HepG2 (cell line): Measurements from ENCODE around the gene CERS5. TPM values are rescaled to one million over a fixed set of nuclear protein-coding genes. Genes with fewer than 3 reads are reported as not detected.

ENCODE experiments used
- CREB3 ChIP-seq: sonication (generic); formaldehyde crosslinking; IDR thresholded peaks from 2 replicates; pipeline ENCODE4 v1.5.0; 2020; ENCODE audit warnings: missing genetic modification reagents
- ESRRA ChIP-seq: sonication (generic); formaldehyde crosslinking; IDR thresholded peaks from 2 replicates; pipeline ENCODE4 v1.5.1; 2020; ENCODE audit warnings: mild to moderate bottlenecking, low read depth, missing genetic modification reagents
- ISL2 ChIP-seq: sonication (generic); formaldehyde crosslinking; IDR thresholded peaks from 2 replicates; pipeline ENCODE4 v1.5.0; 2020; ENCODE audit warnings: missing genetic modification reagents
- MEIS1 ChIP-seq: sonication (generic); formaldehyde crosslinking; IDR thresholded peaks from 2 replicates; pipeline ENCODE4 v1.9.0; 2021; ENCODE audit warnings: mild to moderate bottlenecking, missing genetic modification reagents, moderate library complexity, borderline replicate concordance
- NRL ChIP-seq: sonication (generic); formaldehyde crosslinking; IDR thresholded peaks from 2 replicates; pipeline ENCODE4 v1.5.0; 2020; ENCODE audit warnings: missing genetic modification reagents, mild to moderate bottlenecking, moderate library complexity, borderline replicate concordance
- TP53 ChIP-seq: sonication (generic); formaldehyde crosslinking; conservative IDR thresholded peaks from 2 replicates; pipeline ENCODE4 v1.4.0; 2020; ENCODE audit warnings: missing genetic modification reagents
- ZBTB42 ChIP-seq: sonication (generic); formaldehyde crosslinking; IDR thresholded peaks from 2 replicates; pipeline ENCODE4 v1.5.0; 2020; ENCODE audit warnings: mild to moderate bottlenecking, missing genetic modification reagents
- ZKSCAN8 ChIP-seq: IDR thresholded peaks from 2 replicates; pipeline ENCODE4 v1.6.1; 2016; ENCODE audit warnings: borderline replicate concordance, missing genetic modification reagents, missing compliant biosample characterization
- polyA plus RNA-seq, 8 experiments: library from polyadenylated mRNA; depleted of rRNA in 3 of 8; stranded (reverse) in 7 of 8; unstranded in 1 of 8; fragments of >200 nt; fragmentation: Illumina TruSeq in 4 of 8; extraction: Trizol in 4 of 8; gene quantifications; 2 replicates each; pipeline versions ENCODE4 v1.2.1 to v1.2.3, GENCODE V29; 2011 to 2016; ENCODE audit warnings: low read depth in 4 of 8, missing spikeins in 1 of 8, mixed read lengths in 1 of 8; ENCODE audit not compliant: insufficient read depth in 1 of 8
- total RNA-seq, 5 experiments: library from RNA; depleted of rRNA; stranded (reverse); fragments of >200 nt; fragmentation: Illumina TruSeq; extraction: Trizol; gene quantifications; 2 replicates each; pipeline ENCODE4 v1.2.3, GENCODE V29; 2016; ENCODE audit warnings: low read depth in 1 of 5
- TF ChIP-seq, protein P1 (sequence below): sonication (generic); formaldehyde crosslinking; IDR thresholded peaks from 2 replicates; pipeline ENCODE4 v1.8.0; 2022; ENCODE audit warnings: missing genetic modification reagents, mild to moderate bottlenecking, moderate library complexity, borderline replicate concordance
- TF ChIP-seq, protein P2 (sequence below): sonication (generic); formaldehyde crosslinking; IDR thresholded peaks from 2 replicates; pipeline ENCODE4 v1.4.0; 2020; ENCODE audit warnings: missing genetic modification reagents
- TF ChIP-seq, protein P3 (sequence below): sonication (generic); formaldehyde crosslinking; IDR thresholded peaks from 2 replicates; pipeline ENCODE4 v1.5.1; 2020; ENCODE audit warnings: missing genetic modification reagents, mild to moderate bottlenecking, borderline replicate concordance
- TF ChIP-seq, protein P4 (sequence below): sonication (generic); formaldehyde crosslinking; conservative IDR thresholded peaks from 2 replicates; pipeline ENCODE4 v1.5.0; 2020; ENCODE audit warnings: missing genetic modification reagents

The CERS5 gene
- total and polyA plus RNA-seq, 2 of the 13 experiments (the other 11 are each of a cell fraction or from before 2014, with no cell fraction given): 22.3 to 48.8 TPM

DNA sequence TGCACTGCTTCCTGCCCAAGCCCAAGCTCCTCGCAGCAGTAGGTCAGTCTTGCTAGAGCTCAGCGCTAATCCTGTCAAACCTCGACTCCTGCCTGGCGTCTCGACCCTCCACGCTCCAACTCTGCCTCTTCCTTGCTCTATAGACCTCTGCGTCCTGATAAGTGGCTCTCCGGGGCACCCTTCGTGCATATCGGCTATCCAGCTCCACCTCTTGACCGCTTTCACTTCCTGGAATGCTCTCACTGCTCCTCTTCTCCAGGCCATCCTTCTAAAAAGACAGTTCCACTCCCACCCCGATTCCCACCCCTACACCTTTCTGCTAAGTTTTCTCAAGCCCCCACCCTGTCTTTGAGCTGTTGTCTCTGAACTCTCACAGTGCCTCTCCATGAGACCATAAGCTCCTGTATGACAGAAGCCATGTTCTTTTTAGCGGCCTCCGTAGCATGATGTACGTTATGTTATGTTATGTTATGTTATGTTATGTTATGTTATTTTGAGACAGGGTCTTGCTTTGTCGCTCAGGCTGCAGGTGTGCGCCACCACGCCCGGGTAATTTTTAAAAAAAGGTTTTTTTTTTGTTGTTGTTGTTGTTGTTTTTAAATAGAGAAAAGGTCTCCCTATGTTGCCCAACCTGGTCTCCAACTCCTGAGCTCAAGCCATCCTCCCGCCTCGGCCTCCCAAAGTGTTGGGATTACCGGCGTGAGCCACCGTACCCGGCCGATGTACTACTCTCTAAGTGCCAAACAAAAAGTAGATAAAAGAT is 54.5 kb downstream of the CERS5 start (continued):
- TF ChIP-seq, protein P1, sequence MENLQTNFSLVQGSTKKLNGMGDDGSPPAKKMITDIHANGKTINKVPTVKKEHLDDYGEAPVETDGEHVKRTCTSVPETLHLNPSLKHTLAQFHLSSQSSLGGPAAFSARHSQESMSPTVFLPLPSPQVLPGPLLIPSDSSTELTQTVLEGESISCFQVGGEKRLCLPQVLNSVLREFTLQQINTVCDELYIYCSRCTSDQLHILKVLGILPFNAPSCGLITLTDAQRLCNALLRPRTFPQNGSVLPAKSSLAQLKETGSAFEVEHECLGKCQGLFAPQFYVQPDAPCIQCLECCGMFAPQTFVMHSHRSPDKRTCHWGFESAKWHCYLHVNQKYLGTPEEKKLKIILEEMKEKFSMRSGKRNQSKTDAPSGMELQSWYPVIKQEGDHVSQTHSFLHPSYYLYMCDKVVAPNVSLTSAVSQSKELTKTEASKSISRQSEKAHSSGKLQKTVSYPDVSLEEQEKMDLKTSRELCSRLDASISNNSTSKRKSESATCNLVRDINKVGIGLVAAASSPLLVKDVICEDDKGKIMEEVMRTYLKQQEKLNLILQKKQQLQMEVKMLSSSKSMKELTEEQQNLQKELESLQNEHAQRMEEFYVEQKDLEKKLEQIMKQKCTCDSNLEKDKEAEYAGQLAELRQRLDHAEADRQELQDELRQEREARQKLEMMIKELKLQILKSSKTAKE: no peak
- TF ChIP-seq, protein P2, sequence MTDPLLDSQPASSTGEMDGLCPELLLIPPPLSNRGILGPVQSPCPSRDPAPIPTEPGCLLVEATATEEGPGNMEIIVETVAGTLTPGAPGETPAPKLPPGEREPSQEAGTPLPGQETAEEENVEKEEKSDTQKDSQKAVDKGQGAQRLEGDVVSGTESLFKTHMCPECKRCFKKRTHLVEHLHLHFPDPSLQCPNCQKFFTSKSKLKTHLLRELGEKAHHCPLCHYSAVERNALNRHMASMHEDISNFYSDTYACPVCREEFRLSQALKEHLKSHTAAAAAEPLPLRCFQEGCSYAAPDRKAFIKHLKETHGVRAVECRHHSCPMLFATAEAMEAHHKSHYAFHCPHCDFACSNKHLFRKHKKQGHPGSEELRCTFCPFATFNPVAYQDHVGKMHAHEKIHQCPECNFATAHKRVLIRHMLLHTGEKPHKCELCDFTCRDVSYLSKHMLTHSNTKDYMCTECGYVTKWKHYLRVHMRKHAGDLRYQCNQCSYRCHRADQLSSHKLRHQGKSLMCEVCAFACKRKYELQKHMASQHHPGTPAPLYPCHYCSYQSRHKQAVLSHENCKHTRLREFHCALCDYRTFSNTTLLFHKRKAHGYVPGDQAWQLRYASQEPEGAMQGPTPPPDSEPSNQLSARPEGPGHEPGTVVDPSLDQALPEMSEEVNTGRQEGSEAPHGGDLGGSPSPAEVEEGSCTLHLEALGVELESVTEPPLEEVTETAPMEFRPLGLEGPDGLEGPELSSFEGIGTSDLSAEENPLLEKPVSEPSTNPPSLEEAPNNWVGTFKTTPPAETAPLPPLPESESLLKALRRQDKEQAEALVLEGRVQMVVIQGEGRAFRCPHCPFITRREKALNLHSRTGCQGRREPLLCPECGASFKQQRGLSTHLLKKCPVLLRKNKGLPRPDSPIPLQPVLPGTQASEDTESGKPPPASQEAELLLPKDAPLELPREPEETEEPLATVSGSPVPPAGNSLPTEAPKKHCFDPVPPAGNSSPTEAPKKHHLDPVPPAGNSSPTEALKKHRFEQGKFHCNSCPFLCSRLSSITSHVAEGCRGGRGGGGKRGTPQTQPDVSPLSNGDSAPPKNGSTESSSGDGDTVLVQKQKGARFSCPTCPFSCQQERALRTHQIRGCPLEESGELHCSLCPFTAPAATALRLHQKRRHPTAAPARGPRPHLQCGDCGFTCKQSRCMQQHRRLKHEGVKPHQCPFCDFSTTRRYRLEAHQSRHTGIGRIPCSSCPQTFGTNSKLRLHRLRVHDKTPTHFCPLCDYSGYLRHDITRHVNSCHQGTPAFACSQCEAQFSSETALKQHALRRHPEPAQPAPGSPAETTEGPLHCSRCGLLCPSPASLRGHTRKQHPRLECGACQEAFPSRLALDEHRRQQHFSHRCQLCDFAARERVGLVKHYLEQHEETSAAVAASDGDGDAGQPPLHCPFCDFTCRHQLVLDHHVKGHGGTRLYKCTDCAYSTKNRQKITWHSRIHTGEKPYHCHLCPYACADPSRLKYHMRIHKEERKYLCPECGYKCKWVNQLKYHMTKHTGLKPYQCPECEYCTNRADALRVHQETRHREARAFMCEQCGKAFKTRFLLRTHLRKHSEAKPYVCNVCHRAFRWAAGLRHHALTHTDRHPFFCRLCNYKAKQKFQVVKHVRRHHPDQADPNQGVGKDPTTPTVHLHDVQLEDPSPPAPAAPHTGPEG (CRISPR knock-in tag): no peak
- TF ChIP-seq, protein P3, sequence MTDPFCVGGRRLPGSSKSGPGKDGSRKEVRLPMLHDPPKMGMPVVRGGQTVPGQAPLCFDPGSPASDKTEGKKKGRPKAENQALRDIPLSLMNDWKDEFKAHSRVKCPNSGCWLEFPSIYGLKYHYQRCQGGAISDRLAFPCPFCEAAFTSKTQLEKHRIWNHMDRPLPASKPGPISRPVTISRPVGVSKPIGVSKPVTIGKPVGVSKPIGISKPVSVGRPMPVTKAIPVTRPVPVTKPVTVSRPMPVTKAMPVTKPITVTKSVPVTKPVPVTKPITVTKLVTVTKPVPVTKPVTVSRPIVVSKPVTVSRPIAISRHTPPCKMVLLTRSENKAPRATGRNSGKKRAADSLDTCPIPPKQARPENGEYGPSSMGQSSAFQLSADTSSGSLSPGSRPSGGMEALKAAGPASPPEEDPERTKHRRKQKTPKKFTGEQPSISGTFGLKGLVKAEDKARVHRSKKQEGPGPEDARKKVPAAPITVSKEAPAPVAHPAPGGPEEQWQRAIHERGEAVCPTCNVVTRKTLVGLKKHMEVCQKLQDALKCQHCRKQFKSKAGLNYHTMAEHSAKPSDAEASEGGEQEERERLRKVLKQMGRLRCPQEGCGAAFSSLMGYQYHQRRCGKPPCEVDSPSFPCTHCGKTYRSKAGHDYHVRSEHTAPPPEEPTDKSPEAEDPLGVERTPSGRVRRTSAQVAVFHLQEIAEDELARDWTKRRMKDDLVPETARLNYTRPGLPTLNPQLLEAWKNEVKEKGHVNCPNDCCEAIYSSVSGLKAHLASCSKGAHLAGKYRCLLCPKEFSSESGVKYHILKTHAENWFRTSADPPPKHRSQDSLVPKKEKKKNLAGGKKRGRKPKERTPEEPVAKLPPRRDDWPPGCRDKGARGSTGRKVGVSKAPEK: no peak
- TF ChIP-seq, protein P4, sequence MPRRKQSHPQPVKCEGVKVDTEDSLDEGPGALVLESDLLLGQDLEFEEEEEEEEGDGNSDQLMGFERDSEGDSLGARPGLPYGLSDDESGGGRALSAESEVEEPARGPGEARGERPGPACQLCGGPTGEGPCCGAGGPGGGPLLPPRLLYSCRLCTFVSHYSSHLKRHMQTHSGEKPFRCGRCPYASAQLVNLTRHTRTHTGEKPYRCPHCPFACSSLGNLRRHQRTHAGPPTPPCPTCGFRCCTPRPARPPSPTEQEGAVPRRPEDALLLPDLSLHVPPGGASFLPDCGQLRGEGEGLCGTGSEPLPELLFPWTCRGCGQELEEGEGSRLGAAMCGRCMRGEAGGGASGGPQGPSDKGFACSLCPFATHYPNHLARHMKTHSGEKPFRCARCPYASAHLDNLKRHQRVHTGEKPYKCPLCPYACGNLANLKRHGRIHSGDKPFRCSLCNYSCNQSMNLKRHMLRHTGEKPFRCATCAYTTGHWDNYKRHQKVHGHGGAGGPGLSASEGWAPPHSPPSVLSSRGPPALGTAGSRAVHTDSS (CRISPR knock-in tag): no peak
- no peak for TF ChIP-seq TP53 (CRISPR knock-in tag)
- no peak for TF ChIP-seq ZBTB42 (CRISPR knock-in tag)
- 0 out of 2 replicates have a peak, but pooled peaks have one; percentile 39 for TF ChIP-seq ISL2 (CRISPR knock-in tag)
- TF ChIP-seq ZKSCAN8 (CRISPR knock-in tag): no peak
- TF ChIP-seq CREB3 (CRISPR knock-in tag): no peak
- TF ChIP-seq MEIS1: no peak
- TF ChIP-seq NRL (CRISPR knock-in tag): no peak
- TF ChIP-seq ESRRA (CRISPR knock-in tag): no peak
